D721Med (cell line): ENCODE measurements around the gene SLC44A1.

ENCODE experiments used
- DNase-seq: peaks from one replicate; pipeline ENCODE4 v3.0.0; 2011; ENCODE audit warnings: low spot score; ENCODE audit not compliant: insufficient read length
- FAIRE-seq: peaks from 2 replicates; lab custom pipeline; 2011; peaks lifted over from hg19 to GRCh38; lab: Jason Lieb, UNC
- CTCF ChIP-seq: IDR thresholded peaks from 2 replicates; pipeline ENCODE4 v1.5.1; 2012; ENCODE audit warnings: mild to moderate bottlenecking, control low read depth; ENCODE audit not compliant: insufficient read depth; ENCODE audit errors: missing control alignments

SLC44A1 gene

GRCh38 chr9:105316703-105317102 is 72.3 kb downstream of the SLC44A1 start:
- FAIRE-seq, result no peak
- DNase-seq, result no peak
- no peak for TF ChIP-seq CTCF

GRCh38 chr9:105318729-105319191 is 74.3 kb downstream of the SLC44A1 start:
- TF ChIP-seq CTCF, result no peak
- FAIRE-seq (no peak), DNase-seq (no peak)

GRCh38 chr9:105319202-105319813 is 74.9 kb downstream of the SLC44A1 start:
- TF ChIP-seq CTCF, result no peak
- FAIRE-seq (no peak), DNase-seq (no peak)

- FAIRE-seq (no peak), DNase-seq (no peak)
- no peak for TF ChIP-seq CTCF
Measured at GRCh38 chr9:105320568-105320967, 76.1 kb downstream of the SLC44A1 start.

GRCh38 chr9:105328296-105328695 is 83.8 kb downstream of the SLC44A1 start:
- DNase-seq, result no peak
- TF ChIP-seq CTCF, result no peak
- FAIRE-seq, result no peak

- FAIRE-seq (no peak), DNase-seq (no peak)
- no peak for TF ChIP-seq CTCF
Measured at GRCh38 chr9:105328872-105329718, 84.6 kb downstream of the SLC44A1 start.

- FAIRE-seq (no peak), DNase-seq (no peak)
- TF ChIP-seq CTCF, result no peak
Measured at GRCh38 chr9:105329719-105330062, 85.2 kb downstream of the SLC44A1 start.
